Measurements from ENCODE around the gene RGS11.

RGS11 gene

GRCh38 chr16:296276-296675 lies 20.5 kb upstream of the RGS11 start:
- DNase-seq, result no peak

- no peak for DNase-seq
Observed at GRCh38 chr16:293043-293775, 17.5 kb upstream of the RGS11 start.

- DNase-seq, result no peak
Observed at GRCh38 chr16:291539-291938, 15.8 kb upstream of the RGS11 start.

GRCh38 chr16:290681-291405 lies 15.1 kb upstream of the RGS11 start:
- DNase-seq, result no peak

GRCh38 chr16:290015-290680 lies 14.4 kb upstream of the RGS11 start:
- no peak for DNase-seq

GRCh38 chr16:289395-289997 lies 13.8 kb upstream of the RGS11 start:
- no peak for DNase-seq

- DNase-seq, result no peak
Observed at GRCh38 chr16:287981-288920, 12.5 kb upstream of the RGS11 start.

GRCh38 chr16:287298-287811 lies 11.6 kb upstream of the RGS11 start:
- DNase-seq, result no peak

GRCh38 chr16:286491-287297 lies 10.9 kb upstream of the RGS11 start:
- no peak for DNase-seq

- no peak for DNase-seq
Observed at GRCh38 chr16:285146-286055, 9.7 kb upstream of the RGS11 start.

- no peak for DNase-seq
Observed at GRCh38 chr16:284204-285120, 8.7 kb upstream of the RGS11 start.

GRCh38 chr16:283033-283805 lies 7.5 kb upstream of the RGS11 start, which contains the start of gene PDIA2:
TSS of gene PDIA2 (plus strand) at chr16:283164. CDS start at chr16:283170, 6 bp downstream.
- DNase-seq, result no peak

- DNase-seq, result no peak
Observed at GRCh38 chr16:282491-282890, 6.7 kb upstream of the RGS11 start.

GRCh38 chr16:281660-282255 lies 6.0 kb upstream of the RGS11 start:
- DNase-seq, result no peak

- no peak for DNase-seq
Observed at GRCh38 chr16:280991-281659, 5.4 kb upstream of the RGS11 start.

GRCh38 chr16:280552-280951 lies 4.8 kb upstream of the RGS11 start, which contains the start of gene ARHGDIG:
TSS of gene ARHGDIG (plus strand) at chr16:280591. CDS start at chr16:280681, 90 bp downstream.
- DNase-seq, result no peak

GRCh38 chr16:280005-280460 lies 4.3 kb upstream of the RGS11 start:
- no peak for DNase-seq
